Measurements from ENCODE around the gene MGST2.
"Not testable (repeated sequence)": the region's sequence is repeated elsewhere in the genome, so short reads cannot be mapped to it uniquely, and the experiment has no call there.

MGST2 gene

GRCh38 chr4:139665690-139666529 lies at the start of gene MGST2:
MGST2 (plus strand) TSS chr4:139665819; CDS start chr4:139666020, 201 bp downstream.
- ATAC-seq (ENCODE audit: low read depth) (peak; percentile 47), DNase-seq (ENCODE audit: low spot score in 2 of 2) (peak; percentile 7 to 17)
- Mint-ChIP-seq H3K9me3 (no peaks in the 10 kb centered on the region), H3K4me1 (peaks cover 10% of the 10 kb centered on the region), H3K4me3 (peak within 1 kb of the TSS; percentile 93), H3K36me3 (no peaks in the 10 kb centered on the region), H3K27me3 (peaks cover 3% of the 10 kb centered on the region), H3K27ac (peak within 1 kb of the TSS; percentile 67)

- Mint-ChIP-seq H3K4me1 (no peaks in the 10 kb centered on the region), H3K27me3 (peaks cover 7% of the 10 kb centered on the region), H3K27ac (no peak overlapping the region), H3K9me3 (no peaks in the 10 kb centered on the region), H3K36me3 (no peaks in the 10 kb centered on the region), H3K4me3 (no peak overlapping the region)
- DNase-seq (ENCODE audit: low spot score in 2 of 2), result no peak
- ATAC-seq (ENCODE audit: low read depth), result peak; percentile 47
Observed at GRCh38 chr4:139617702-139618490, 47.7 kb upstream of the MGST2 start.

- Mint-ChIP-seq H3K4me1 (no peaks in the 10 kb centered on the region), H3K27ac (no peak overlapping the region), H3K36me3 (no peaks in the 10 kb centered on the region), H3K9me3 (no peaks in the 10 kb centered on the region), H3K4me3 (no peak overlapping the region), H3K27me3 (peaks cover 9% of the 10 kb centered on the region)
- DNase-seq (ENCODE audit: low spot score in 2 of 2) (no peak), ATAC-seq (ENCODE audit: low read depth) (peak; percentile 57)
Observed at GRCh38 chr4:139619644-139620043, 46.0 kb upstream of the MGST2 start.

GRCh38 chr4:139622901-139623381 lies 42.7 kb upstream of the MGST2 start:
- ATAC-seq (ENCODE audit: low read depth), result no peak
- peaks cover 13% of the 10 kb centered on the region for H3K27me3 Mint-ChIP-seq
- H3K36me3 Mint-ChIP-seq, result peaks cover 2% of the 10 kb centered on the region
- no peak overlapping the region for H3K4me3 Mint-ChIP-seq
- no peak overlapping the region for H3K27ac Mint-ChIP-seq
- no peaks in the 10 kb centered on the region for H3K4me1 Mint-ChIP-seq
- DNase-seq (ENCODE audit: low spot score in 2 of 2), result no peak
- no peaks in the 10 kb centered on the region for H3K9me3 Mint-ChIP-seq

GRCh38 chr4:139624441-139625092 lies 41.1 kb upstream of the MGST2 start:
- ATAC-seq (ENCODE audit: low read depth) (no peak), DNase-seq (ENCODE audit: low spot score in 2 of 2) (no peak)
- H3K27me3 Mint-ChIP-seq, result peaks cover 13% of the 10 kb centered on the region
- no peaks in the 10 kb centered on the region for H3K4me1 Mint-ChIP-seq
- peaks cover 2% of the 10 kb centered on the region for H3K36me3 Mint-ChIP-seq
- H3K27ac Mint-ChIP-seq, result no peak overlapping the region
- no peaks in the 10 kb centered on the region for H3K9me3 Mint-ChIP-seq
- H3K4me3 Mint-ChIP-seq, result no peak overlapping the region

GRCh38 chr4:139625093-139625455 lies 40.5 kb upstream of the MGST2 start:
- Mint-ChIP-seq H3K4me1 (no peaks in the 10 kb centered on the region), H3K27me3 (peaks cover 13% of the 10 kb centered on the region), H3K4me3 (no peak overlapping the region), H3K36me3 (peaks cover 2% of the 10 kb centered on the region), H3K9me3 (no peaks in the 10 kb centered on the region), H3K27ac (no peak overlapping the region)
- DNase-seq (ENCODE audit: low spot score in 2 of 2), result no peak
- no peak for ATAC-seq (ENCODE audit: low read depth)

GRCh38 chr4:139625482-139625881 lies 40.1 kb upstream of the MGST2 start:
- H3K36me3 Mint-ChIP-seq, result peaks cover 2% of the 10 kb centered on the region
- no peaks in the 10 kb centered on the region for H3K4me1 Mint-ChIP-seq
- no peak for DNase-seq (ENCODE audit: low spot score in 2 of 2)
- ATAC-seq (ENCODE audit: low read depth), result no peak
- H3K27me3 Mint-ChIP-seq, result peaks cover 13% of the 10 kb centered on the region
- no peak overlapping the region for H3K27ac Mint-ChIP-seq
- no peaks in the 10 kb centered on the region for H3K9me3 Mint-ChIP-seq
- no peak overlapping the region for H3K4me3 Mint-ChIP-seq

- Mint-ChIP-seq H3K4me1 (no peaks in the 10 kb centered on the region), H3K9me3 (no peaks in the 10 kb centered on the region), H3K36me3 (peaks cover 2% of the 10 kb centered on the region), H3K27me3 (peaks cover 13% of the 10 kb centered on the region), H3K27ac (no peak overlapping the region), H3K4me3 (no peak overlapping the region)
- ATAC-seq (ENCODE audit: low read depth), result no peak
- DNase-seq (ENCODE audit: low spot score in 2 of 2), result no peak
Observed at GRCh38 chr4:139628184-139629012, 37.2 kb upstream of the MGST2 start.

GRCh38 chr4:139629436-139630125 lies 36.0 kb upstream of the MGST2 start:
- no peak for ATAC-seq (ENCODE audit: low read depth)
- H3K36me3 Mint-ChIP-seq, result peaks cover 2% of the 10 kb centered on the region
- H3K27me3 Mint-ChIP-seq, result peaks cover 14% of the 10 kb centered on the region

GRCh38 chr4:139630126-139630495 lies 35.5 kb upstream of the MGST2 start:
- Mint-ChIP-seq H3K4me1 (no peaks in the 10 kb centered on the region), H3K27me3 (peaks cover 12% of the 10 kb centered on the region), H3K36me3 (no peaks in the 10 kb centered on the region), H3K27ac (no peak overlapping the region), H3K9me3 (no peaks in the 10 kb centered on the region), H3K4me3 (no peak overlapping the region)
- ATAC-seq (ENCODE audit: low read depth), result no peak
- no peak for DNase-seq (ENCODE audit: low spot score in 2 of 2)

More at GRCh38 chr4:139629436-139630125, 36.0 kb upstream of the MGST2 start:
- H3K4me3 Mint-ChIP-seq, result no peak overlapping the region
- no peak overlapping the region for H3K27ac Mint-ChIP-seq
- H3K9me3 Mint-ChIP-seq, result no peaks in the 10 kb centered on the region
- no peaks in the 10 kb centered on the region for H3K4me1 Mint-ChIP-seq
- DNase-seq (ENCODE audit: low spot score in 2 of 2), result no peak

GRCh38 chr4:139630991-139631390 lies 34.6 kb upstream of the MGST2 start:
- Mint-ChIP-seq H3K4me1 (no peaks in the 10 kb centered on the region), H3K4me3 (no peak overlapping the region), H3K9me3 (no peaks in the 10 kb centered on the region), H3K27ac (no peak overlapping the region), H3K36me3 (no peaks in the 10 kb centered on the region), H3K27me3 (peaks cover 15% of the 10 kb centered on the region)
- DNase-seq (ENCODE audit: low spot score in 2 of 2) (no peak), ATAC-seq (ENCODE audit: low read depth) (no peak)

- Mint-ChIP-seq H3K27ac (no peak overlapping the region), H3K36me3 (no peaks in the 10 kb centered on the region), H3K4me1 (no peaks in the 10 kb centered on the region), H3K27me3 (peaks cover 15% of the 10 kb centered on the region), H3K4me3 (no peak overlapping the region), H3K9me3 (no peaks in the 10 kb centered on the region)
- no peak for ATAC-seq (ENCODE audit: low read depth)
- no peak for DNase-seq (ENCODE audit: low spot score in 2 of 2)
Observed at GRCh38 chr4:139631791-139632190, 33.8 kb upstream of the MGST2 start.

GRCh38 chr4:139632739-139633138 lies 32.9 kb upstream of the MGST2 start:
- not testable (repeated sequence) for H3K27ac Mint-ChIP-seq; H3K4me1 Mint-ChIP-seq; H3K9me3 Mint-ChIP-seq; DNase-seq (ENCODE audit: low spot score in 2 of 2); H3K36me3 Mint-ChIP-seq; ATAC-seq (ENCODE audit: low read depth); H3K4me3 Mint-ChIP-seq
- peaks cover 15% of the 10 kb centered on the region for H3K27me3 Mint-ChIP-seq

Measured in memory B cell (primary cell).